GM21723 (cell line): ENCODE data around the gene PNMA1.

Source experiments
- ATAC-seq: cut with Tn5 transposase; IDR thresholded peaks from one replicate; pipeline ENCODE4 v1.9.1; 2021; ENCODE audit warnings: mild to moderate bottlenecking, moderate library complexity; ENCODE audit not compliant: unreplicated experiment

PNMA1 gene

GRCh38 chr14:73739174-73739898 is 25.2 kb upstream of the PNMA1 start:
- no peak for ATAC-seq

GRCh38 chr14:73738518-73739173 is 24.5 kb upstream of the PNMA1 start:
- ATAC-seq: no peak

GRCh38 chr14:73736842-73737241 is 22.7 kb upstream of the PNMA1 start:
- ATAC-seq: no peak

- ATAC-seq: no peak
Measured at GRCh38 chr14:73732006-73732405, 17.8 kb upstream of the PNMA1 start.

- ATAC-seq: no peak
Measured at GRCh38 chr14:73731111-73731510, 16.9 kb upstream of the PNMA1 start.

- ATAC-seq: no peak
Measured at GRCh38 chr14:73729556-73730265, 15.5 kb upstream of the PNMA1 start.

- ATAC-seq: no peak
Measured at GRCh38 chr14:73728717-73729330, 14.6 kb upstream of the PNMA1 start.

- ATAC-seq: no peak
Measured at GRCh38 chr14:73727166-73727565, 13.0 kb upstream of the PNMA1 start.

- ATAC-seq: no peak
Measured at GRCh38 chr14:73726025-73726961, 12.1 kb upstream of the PNMA1 start.

- ATAC-seq: no peak
Measured at GRCh38 chr14:73725116-73726024, 11.2 kb upstream of the PNMA1 start.

GRCh38 chr14:73724696-73725095 is 10.5 kb upstream of the PNMA1 start:
- no peak for ATAC-seq

GRCh38 chr14:73723797-73724661 is 9.8 kb upstream of the PNMA1 start:
- no peak for ATAC-seq

- ATAC-seq: no peak
Measured at GRCh38 chr14:73723406-73723796, 9.2 kb upstream of the PNMA1 start.

- no peak for ATAC-seq
Measured at GRCh38 chr14:73722581-73722980, 8.4 kb upstream of the PNMA1 start.

GRCh38 chr14:73721101-73721821 is 7.1 kb upstream of the PNMA1 start:
- no peak for ATAC-seq

GRCh38 chr14:73720636-73721035 is 6.5 kb upstream of the PNMA1 start:
- no peak for ATAC-seq

GRCh38 chr14:73719791-73720190 is 5.6 kb upstream of the PNMA1 start:
- no peak for ATAC-seq

- ATAC-seq: no peak
Measured at GRCh38 chr14:73719361-73719760, 5.2 kb upstream of the PNMA1 start.
